Subcutaneous abdominal adipose tissue (tissue), 5 donors: ENCODE results near the gene PCDH9.

ENCODE experiments used
- H3K27ac ChIP-seq: one replicate; pipeline ENCODE4 v1.7.0; 2013; ENCODE audit warnings: low read depth, mild to moderate bottlenecking, inconsistent platforms, low read length, moderate library complexity
- H3K27me3 ChIP-seq, 5 donors: one replicate each; pipeline ENCODE4 v1.7.0; 2013; ENCODE audit warnings: low read length in 5 of 5, inconsistent platforms in 1 of 5; ENCODE audit not compliant: control insufficient read depth in 5 of 5, insufficient read depth in 4 of 5
- H3K36me3 ChIP-seq, 5 donors: one replicate each; pipeline ENCODE4 v1.7.0; 2013; ENCODE audit warnings: low read length in 5 of 5; ENCODE audit not compliant: control insufficient read depth in 5 of 5, insufficient read depth in 5 of 5
- H3K4me1 ChIP-seq, 5 donors: one replicate each; pipeline ENCODE4 v1.7.0; 2013; ENCODE audit warnings: low read length in 5 of 5, mild to moderate bottlenecking in 3 of 5, moderate library complexity in 1 of 5; ENCODE audit not compliant: control insufficient read depth in 5 of 5, insufficient read depth in 5 of 5
- H3K4me3 ChIP-seq, 5 donors: one replicate each; pipeline ENCODE4 v1.7.0; 2013; ENCODE audit warnings: low read length in 5 of 5, low read depth in 1 of 5
- H3K9ac ChIP-seq, 5 donors: one replicate each; pipeline ENCODE4 v1.7.0; 2013; ENCODE audit warnings: low read length in 5 of 5, mild to moderate bottlenecking in 4 of 5, moderate library complexity in 3 of 5
- H3K9me3 ChIP-seq, 5 donors: one replicate each; pipeline ENCODE4 v1.7.0; 2013; ENCODE audit warnings: low read length in 5 of 5; ENCODE audit not compliant: control insufficient read depth in 5 of 5
- donor health status: healthy.
- donor health status: healthy.
- donor health status: healthy.
- donor health status: healthy.
- donor health status: healthy.

Gene PCDH9

DNA sequence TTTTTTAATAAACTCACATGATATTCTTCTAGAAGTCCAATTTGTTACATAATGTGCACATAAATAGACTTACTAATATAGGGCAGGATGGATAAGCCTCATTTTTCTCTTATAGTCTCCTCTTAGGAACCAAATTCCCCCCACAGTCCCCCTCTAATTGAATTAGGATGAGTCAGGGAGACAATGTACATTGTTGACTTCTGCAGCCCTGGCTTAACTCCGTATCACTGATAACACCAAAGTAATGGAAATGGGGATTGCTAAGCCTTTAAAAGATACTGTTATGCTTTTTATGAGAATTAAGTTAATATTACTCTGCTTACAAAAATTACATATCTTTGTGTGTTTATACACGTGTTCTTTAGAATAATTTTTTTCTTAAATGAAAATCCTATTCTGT lies 5.1 kb upstream of the PCDH9 start:
- Histone ChIP-seq H3K9ac (peak overlapping the region in 1 of 5 donors; percentile 11), H3K27me3 (no peaks in the 10 kb centered on the region), H3K4me3 (no peak overlapping the region), H3K27ac (peak overlapping the region; percentile 59), H3K4me1 (peaks cover 0 to 36% (median 12%) of the 10 kb centered on the region in 5 donors), H3K9me3 (no peaks in the 10 kb centered on the region), H3K36me3 (no peaks in the 10 kb centered on the region)

DNA sequence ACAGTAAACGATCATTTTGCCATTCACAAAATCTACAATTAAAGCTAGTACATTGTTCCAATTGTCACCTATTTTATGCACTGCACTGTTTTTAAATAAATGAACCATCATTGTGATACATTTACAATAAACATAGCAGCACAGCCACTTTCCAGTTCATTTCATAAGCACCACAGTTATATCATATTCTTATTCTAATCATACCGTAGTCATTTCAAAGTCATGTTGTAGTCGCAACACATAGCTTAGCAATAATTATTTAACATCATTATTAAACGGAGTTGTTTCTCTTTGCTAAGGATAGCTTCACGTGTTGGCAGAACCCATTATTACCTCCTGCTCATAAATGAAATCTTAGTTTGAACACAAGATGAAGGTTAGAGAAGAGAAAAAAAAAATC lies 2.2 kb upstream of the PCDH9 start:
- Histone ChIP-seq H3K27me3 (no peaks in the 10 kb centered on the region), H3K36me3 (no peaks in the 10 kb centered on the region), H3K9me3 (no peaks in the 10 kb centered on the region), H3K27ac (peak overlapping the region; percentile 94), H3K9ac (peak overlapping the region in 1 of 5 donors; percentile 90), H3K4me1 (peaks cover 0 to 60% (median 38%) of the 10 kb centered on the region in 5 donors), H3K4me3 (peak overlapping the region in 1 of 5 donors; percentile 38)

DNA sequence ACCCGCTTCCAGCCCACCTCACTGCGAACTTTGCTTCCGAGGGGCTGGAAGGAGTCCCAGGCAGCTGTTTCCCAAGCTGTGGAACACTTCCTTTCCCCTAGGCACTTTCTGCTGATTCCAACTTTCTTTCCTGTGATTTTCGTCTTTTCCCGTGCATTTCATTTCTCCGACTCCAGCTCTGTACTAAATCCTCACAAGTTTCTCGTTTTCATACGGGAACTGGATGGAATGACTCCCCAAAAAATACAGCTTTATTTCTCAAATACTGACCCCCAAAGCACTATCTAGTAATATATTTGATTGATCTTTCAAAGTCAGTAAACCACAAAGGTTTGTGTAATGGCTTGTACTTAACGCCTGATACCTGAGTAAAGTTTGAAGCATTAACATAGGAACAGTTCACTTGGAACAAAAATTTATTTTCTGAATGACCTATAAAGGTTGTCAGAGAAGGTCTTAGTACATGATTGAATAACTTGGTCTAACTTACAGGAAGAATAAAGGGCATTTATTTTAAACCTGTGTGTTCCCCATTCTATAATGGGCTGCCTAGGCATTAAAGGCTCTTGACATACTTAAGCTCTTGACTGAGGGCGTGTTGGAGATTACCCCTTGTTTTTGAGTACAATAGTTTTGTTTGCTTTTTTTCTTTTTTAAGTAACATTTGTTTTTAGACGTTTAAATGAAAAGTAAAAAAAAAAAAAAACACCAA lies 1.3 kb upstream of the PCDH9 start:
- peaks cover 0 to 66% (median 45%) of the 10 kb centered on the region in 5 donors for H3K4me1 ChIP-seq
- H3K9ac ChIP-seq = peak overlapping the region; percentile 82 to 96 (median 90)
- peak overlapping the region; percentile 94 to 100 (median 97) for H3K4me3 ChIP-seq
- peak overlapping the region; percentile 94 for H3K27ac ChIP-seq
- no peaks in the 10 kb centered on the region for H3K27me3 ChIP-seq
- H3K9me3 ChIP-seq = no peaks in the 10 kb centered on the region
- H3K36me3 ChIP-seq = no peaks in the 10 kb centered on the region

DNA sequence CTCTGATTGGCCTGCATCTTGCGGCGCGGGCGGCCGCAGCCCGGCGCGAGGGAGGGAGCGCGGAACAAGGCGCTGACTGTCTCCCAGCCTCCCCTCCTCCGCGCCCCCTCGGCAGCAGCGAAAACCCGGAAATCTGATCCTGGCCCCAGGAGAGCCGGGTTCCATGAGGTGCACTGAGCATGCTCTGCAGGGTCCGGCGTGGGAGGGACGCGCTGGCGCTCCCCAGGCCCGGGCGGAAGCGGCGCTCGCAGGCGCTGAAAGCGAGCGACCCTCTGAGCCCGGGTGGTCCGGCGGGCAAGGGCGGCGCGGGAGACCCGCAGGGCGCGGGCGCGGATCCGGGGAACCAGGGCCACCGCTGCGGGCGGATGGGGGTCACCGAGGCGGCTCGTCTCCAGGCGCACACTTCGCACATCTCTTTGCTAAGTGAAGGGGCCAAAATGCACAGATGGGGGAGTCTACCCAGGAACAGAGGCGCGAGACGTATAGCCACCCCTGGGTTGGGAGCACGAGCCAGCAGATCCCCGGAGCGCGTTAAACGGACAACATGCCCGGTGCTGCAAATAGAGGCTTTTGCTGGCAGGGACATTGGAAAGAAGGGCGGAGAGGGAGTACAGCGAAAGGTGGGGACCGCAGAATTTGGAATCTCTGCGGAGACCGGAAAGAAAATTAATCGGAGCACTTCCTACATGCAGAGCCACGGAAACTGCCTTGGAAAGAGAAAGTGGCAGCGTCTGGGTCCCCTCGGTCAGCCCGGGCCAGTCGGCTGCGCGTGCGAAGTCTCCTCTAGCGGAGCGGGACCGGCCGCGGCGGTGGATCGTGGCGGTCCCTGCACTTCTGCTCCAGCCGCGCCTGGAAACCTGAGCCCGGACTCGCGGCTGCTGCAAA lies 510 bp upstream of the PCDH9 start:
- no peaks in the 10 kb centered on the region for H3K36me3 ChIP-seq
- H3K9ac ChIP-seq = peak overlapping the region; percentile 82 to 96 (median 90)
- no peaks in the 10 kb centered on the region for H3K9me3 ChIP-seq
- no peaks in the 10 kb centered on the region for H3K27me3 ChIP-seq
- peak overlapping the region; percentile 94 for H3K27ac ChIP-seq
- H3K4me3 ChIP-seq = peak overlapping the region; percentile 97 to 100 (median 98)
- peaks cover 0 to 70% (median 49%) of the 10 kb centered on the region in 5 donors for H3K4me1 ChIP-seq

DNA sequence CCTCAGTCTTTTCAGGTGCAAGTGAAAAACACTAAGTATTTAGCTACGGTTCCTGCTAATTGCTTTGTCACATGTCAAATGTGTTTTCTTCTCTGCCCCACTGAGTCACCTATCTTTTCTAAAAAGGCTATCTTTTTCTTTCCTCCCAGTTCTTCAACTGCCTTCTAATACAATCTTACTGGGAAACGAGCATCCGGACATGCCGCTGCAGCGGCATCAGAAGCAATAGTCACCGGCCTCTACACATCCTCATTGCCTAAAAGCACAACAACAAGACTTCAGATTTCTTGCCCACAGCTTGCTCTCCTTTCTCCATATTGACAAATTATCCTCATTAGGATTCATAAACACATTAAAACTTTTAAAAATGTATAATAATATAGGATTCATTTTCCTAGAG lies 1.2 kb downstream of the PCDH9 start:
- Histone ChIP-seq H3K27me3 (no peaks in the 10 kb centered on the region), H3K27ac (no peak overlapping the region), H3K36me3 (no peaks in the 10 kb centered on the region), H3K4me3 (peak overlapping the region; percentile 87 to 100 (median 97)), H3K4me1 (peaks cover 2 to 78% (median 61%) of the 10 kb centered on the region in 5 donors), H3K9ac (peak overlapping the region in 2 of 5 donors; percentile 42 to 47), H3K9me3 (no peaks in the 10 kb centered on the region)

- Histone ChIP-seq H3K36me3 (no peaks in the 10 kb centered on the region), H3K4me3 (peak overlapping the region; percentile 87 to 100 (median 97)), H3K4me1 (peaks cover 2 to 73% (median 59%) of the 10 kb centered on the region in 5 donors), H3K27me3 (no peaks in the 10 kb centered on the region), H3K9ac (peak overlapping the region in 1 of 5 donors; percentile 34), H3K9me3 (no peaks in the 10 kb centered on the region), H3K27ac (no peak overlapping the region)
These were observed 2.1 kb downstream of the PCDH9 start for GRCh38 chr13:67228031-67228430.

DNA sequence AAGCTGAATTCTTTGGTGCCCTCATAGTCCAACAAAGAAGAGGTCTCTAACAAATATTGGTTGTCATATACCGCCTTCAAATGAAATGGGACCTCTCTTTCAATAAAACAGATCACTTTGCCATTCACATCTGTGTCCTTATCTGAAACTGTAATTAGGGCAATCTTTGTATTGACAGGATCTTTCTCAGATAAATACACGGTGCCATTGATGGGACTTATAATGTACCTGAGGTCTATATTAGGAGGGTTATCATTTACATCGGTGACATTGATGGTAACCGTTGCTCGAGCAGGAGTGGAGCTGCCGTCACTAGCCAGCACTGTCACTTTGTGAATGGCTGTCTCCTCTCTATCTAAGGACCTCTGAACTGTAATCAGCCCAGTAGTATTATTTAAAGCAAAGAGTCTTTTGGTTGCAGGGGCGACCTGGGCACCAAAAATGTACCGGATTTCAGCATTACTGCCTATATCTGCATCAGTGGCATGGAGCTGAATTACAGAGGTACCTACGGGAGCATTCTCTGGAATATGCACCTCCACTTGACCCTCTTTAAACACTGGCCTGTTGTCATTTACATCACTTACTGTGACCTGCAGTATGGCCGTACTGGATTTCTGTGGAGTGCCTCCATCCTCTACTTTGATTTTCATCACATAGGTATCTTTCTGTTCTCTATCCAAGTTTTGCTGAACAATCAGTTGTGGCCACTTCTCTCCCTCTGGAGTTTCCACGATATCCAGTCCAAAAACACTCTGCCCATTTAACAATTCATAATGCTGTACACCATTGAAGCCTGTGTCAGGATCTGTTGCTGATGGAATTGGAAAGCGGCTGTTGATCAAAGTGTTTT lies 2.8 kb downstream of the PCDH9 start:
- no peak overlapping the region for H3K9ac ChIP-seq
- peak overlapping the region in 3 of 5 donors; percentile 15 to 100 (median 97) for H3K4me3 ChIP-seq
- no peaks in the 10 kb centered on the region for H3K27me3 ChIP-seq
- H3K9me3 ChIP-seq = no peaks in the 10 kb centered on the region
- H3K36me3 ChIP-seq = no peaks in the 10 kb centered on the region
- H3K4me1 ChIP-seq = peaks cover 2 to 72% (median 56%) of the 10 kb centered on the region in 5 donors
- H3K27ac ChIP-seq = no peak overlapping the region

GRCh38 chr13:67226696-67227095 lies 3.4 kb downstream of the PCDH9 start:
- H3K9ac ChIP-seq = no peak overlapping the region
- no peaks in the 10 kb centered on the region for H3K36me3 ChIP-seq
- H3K4me1 ChIP-seq = peaks cover 2 to 70% (median 55%) of the 10 kb centered on the region in 5 donors
- no peak overlapping the region for H3K4me3 ChIP-seq
- no peaks in the 10 kb centered on the region for H3K27me3 ChIP-seq
- H3K27ac ChIP-seq = no peak overlapping the region
- no peaks in the 10 kb centered on the region for H3K9me3 ChIP-seq

DNA sequence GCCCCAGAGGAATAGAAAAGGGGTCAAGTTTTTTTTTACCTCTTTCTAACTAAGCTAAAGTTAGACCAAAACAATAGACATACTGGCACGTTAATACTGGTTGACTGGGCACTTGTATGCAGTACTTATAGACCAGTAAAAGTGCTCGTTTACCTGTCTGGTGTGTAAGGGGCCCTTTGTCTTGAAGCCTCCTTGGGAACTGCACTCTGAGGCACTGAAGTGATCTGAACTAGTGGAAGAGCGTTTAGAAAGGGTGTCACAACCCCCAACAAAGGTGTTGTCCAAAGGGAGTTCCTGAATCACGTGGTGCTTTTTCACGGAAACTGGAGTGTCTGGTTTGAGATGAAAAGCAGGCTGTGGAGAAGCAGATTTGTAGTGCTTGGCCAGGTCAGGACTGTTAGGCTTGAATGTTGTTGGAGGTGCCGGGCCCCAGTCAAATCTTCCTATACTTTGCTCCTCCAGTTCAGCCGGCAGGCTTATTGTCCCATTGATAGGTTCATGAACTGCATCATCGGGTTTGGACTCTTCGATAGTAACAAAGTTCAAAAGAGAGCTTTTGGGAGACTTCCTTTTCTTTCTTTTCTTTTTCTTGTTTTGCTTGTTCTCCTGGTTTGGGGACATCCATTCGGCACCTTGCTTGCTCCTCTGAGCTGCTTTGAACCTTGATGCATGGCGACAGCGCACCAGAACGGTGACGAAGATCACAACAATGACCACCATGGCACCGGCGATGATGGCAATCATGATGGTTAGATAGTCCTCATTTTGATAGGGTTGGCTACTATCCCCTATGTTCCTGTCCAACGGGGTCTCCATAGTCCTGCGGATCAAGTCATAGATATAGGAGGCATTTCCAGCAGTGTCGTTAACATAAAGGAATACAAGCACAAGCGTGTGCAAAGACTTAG lies 4.6 kb downstream of the PCDH9 start:
- no peaks in the 10 kb centered on the region for H3K27me3 ChIP-seq

More for the DNA sequence above, 4.6 kb downstream of the PCDH9 start:
- H3K36me3 ChIP-seq = no peaks in the 10 kb centered on the region
- peak overlapping the region in 1 of 5 donors; percentile 41 for H3K9ac ChIP-seq
- H3K4me1 ChIP-seq = peaks cover 2 to 71% (median 49%) of the 10 kb centered on the region in 5 donors
- no peak overlapping the region for H3K4me3 ChIP-seq
- no peaks in the 10 kb centered on the region for H3K9me3 ChIP-seq
- peak overlapping the region; percentile 42 for H3K27ac ChIP-seq
